OCI-LY3 (cell line): Measurements from ENCODE around the gene ANKFN1.

Experiments used
- H2AFZ ChIP-seq: fragments of 200-600, 300-600 bp; shearing (Covaris generic); 2 replicates; pipeline ENCODE4 v1.6.0; 2014; ENCODE audit warnings: antibody characterized with exemption, low read depth, low read length
- H3K27ac ChIP-seq: fragments of 200-600, 300-600 bp; sonication (generic); 2 replicates; pipeline ENCODE4 v1.5.1; 2014; ENCODE audit warnings: mild to moderate bottlenecking, low read length, moderate library complexity, mixed read lengths
- H3K27me3 ChIP-seq: fragments of 200-600, 300-600 bp; sonication (generic); 2 replicates; pipeline ENCODE4 v1.6.1; 2014; ENCODE audit warnings: low read depth, low read length, mixed read lengths
- H3K36me3 ChIP-seq: fragments of 200-600, 300-600 bp; sonication (generic); replicated peaks from 2 replicates; pipeline ENCODE3; 2014; ENCODE audit warnings: low read depth, low read length, mixed read lengths
- H3K4me1 ChIP-seq: fragments of 300-600, 200-600 bp; sonication (generic); 2 replicates; pipeline ENCODE4 v1.6.1; 2014; ENCODE audit warnings: low read length, mixed read lengths
- H3K4me2 ChIP-seq: fragments of 200-600, 300-600 bp; sonication (generic); 2 replicates; pipeline ENCODE4 v1.6.1; 2014; ENCODE audit warnings: low read length, mixed read lengths
- H3K4me3 ChIP-seq: fragments of 300-600, 200-600 bp; sonication (generic); 2 replicates; pipeline ENCODE4 v1.5.1; 2014; ENCODE audit warnings: antibody characterized with exemption, mild to moderate bottlenecking, low read length, moderate library complexity
- H3K79me2 ChIP-seq: fragments of 300-600, 200-600 bp; shearing (Covaris generic); 2 replicates; pipeline ENCODE4 v1.6.1; 2014; ENCODE audit warnings: mild to moderate bottlenecking, low read length, mixed read lengths
- H3K9ac ChIP-seq: fragments of 300-600, 200-600 bp; shearing (Covaris generic); 2 replicates; pipeline ENCODE4 v1.6.0; 2014; ENCODE audit warnings: mild to moderate bottlenecking, low read length, moderate library complexity
- H3K9me3 ChIP-seq: fragments of 200-600, 300-600 bp; shearing (Covaris generic); 2 replicates; pipeline ENCODE4 v1.6.1; 2014; ENCODE audit warnings: low read length, mixed read lengths; ENCODE audit not compliant: insufficient read depth
- H4K20me1 ChIP-seq: fragments of 200-600, 300-600 bp; sonication (generic); 2 replicates; pipeline ENCODE4 v1.6.1; 2016; ENCODE audit warnings: low read length, mixed read lengths; ENCODE audit not compliant: insufficient read depth
- CTCF ChIP-seq: fragments of 200-600, 300-600 bp; sonication (generic); IDR thresholded peaks from 2 replicates; pipeline ENCODE4 v1.5.1; 2014; ENCODE audit warnings: antibody characterized with exemption, low read length, low read depth
- EZH2phosphoT487 ChIP-seq: fragments of 200-600 bp; shearing (Covaris generic); IDR thresholded peaks from 2 replicates; pipeline ENCODE4 v1.6.1; 2018; ENCODE audit warnings: antibody characterized with exemption, mixed run types, low read depth

Gene ANKFN1

GRCh38 chr17:56289321-56289720 is 136.0 kb downstream of the ANKFN1 start:
- H2AFZ ChIP-seq: no peak overlapping the region
- H4K20me1 ChIP-seq: no peaks in the 10 kb centered on the region
- no peak overlapping the region for H3K9ac ChIP-seq
- no peaks in the 10 kb centered on the region for H3K79me2 ChIP-seq
- TF ChIP-seq CTCF (no peak), EZH2phosphoT487 (no peak)
- no peak overlapping the region for H3K4me2 ChIP-seq
- H3K27me3 ChIP-seq: no peaks in the 10 kb centered on the region; the same call in none of the 2 replicates
- H3K9me3 ChIP-seq: no peaks in the 10 kb centered on the region
- H3K36me3 ChIP-seq: no peaks in the 10 kb centered on the region
- no peak overlapping the region for H3K4me3 ChIP-seq
- H3K4me1 ChIP-seq: no peaks in the 10 kb centered on the region
- no peak overlapping the region for H3K27ac ChIP-seq

DNA sequence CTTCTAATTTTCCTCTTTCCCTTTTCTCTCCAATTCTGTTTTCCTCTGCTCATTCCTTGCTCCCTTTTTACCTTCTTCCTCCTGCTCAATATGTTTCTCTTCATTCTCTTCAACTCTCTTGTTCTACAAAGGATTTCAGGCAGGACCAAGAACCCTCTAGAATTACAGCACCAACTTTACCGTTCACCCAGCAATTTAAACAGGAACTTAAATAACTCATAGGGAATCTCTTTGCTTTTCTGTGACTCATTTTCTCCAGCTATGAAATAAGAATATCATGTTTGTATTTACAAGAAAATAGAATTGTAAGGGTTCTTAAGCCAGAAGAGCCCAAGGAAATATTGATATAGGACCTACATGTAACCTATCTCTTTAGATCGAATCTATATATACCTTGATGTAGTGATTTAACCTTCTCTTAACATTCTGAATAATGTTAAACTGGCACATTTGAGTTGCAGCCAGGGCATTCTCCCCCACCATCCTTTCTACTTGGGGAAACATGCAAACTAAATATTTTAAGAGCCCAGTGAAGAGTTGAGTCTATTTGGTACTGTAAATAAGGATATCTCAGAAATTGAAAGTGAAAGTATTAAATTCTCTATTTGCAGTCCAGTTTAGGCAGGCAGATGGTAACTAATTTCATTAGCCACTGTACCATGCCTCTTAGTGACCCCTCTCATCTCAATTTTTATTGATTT is 137.0 kb downstream of the ANKFN1 start:
- no peak for TF ChIP-seq EZH2phosphoT487
- Histone ChIP-seq H2AFZ (peak overlapping the region; percentile 53; the same call in 1 of the 2 replicates), H3K9ac (no peak overlapping the region), H3K27me3 (peaks cover 5% of the 10 kb centered on the region), H3K4me1 (no peaks in the 10 kb centered on the region), H3K9me3 (no peaks in the 10 kb centered on the region), H3K4me2 (peak overlapping the region; percentile 46), H3K4me3 (no peak overlapping the region), H4K20me1 (no peaks in the 10 kb centered on the region), H3K36me3 (no peaks in the 10 kb centered on the region), H3K27ac (no peak overlapping the region), H3K79me2 (no peaks in the 10 kb centered on the region)

GRCh38 chr17:56290802-56291118 is 137.5 kb downstream of the ANKFN1 start:
- Histone ChIP-seq H3K36me3 (no peaks in the 10 kb centered on the region), H2AFZ (peak overlapping the region; percentile 53; the same call in 1 of the 2 replicates), H3K4me3 (no peak overlapping the region), H3K4me1 (no peaks in the 10 kb centered on the region), H3K4me2 (peak overlapping the region; percentile 46), H3K27me3 (peaks cover 5% of the 10 kb centered on the region), H4K20me1 (no peaks in the 10 kb centered on the region), H3K9ac (no peak overlapping the region), H3K79me2 (no peaks in the 10 kb centered on the region), H3K9me3 (no peaks in the 10 kb centered on the region), H3K27ac (no peak overlapping the region)
- TF ChIP-seq CTCF: no peak
- TF ChIP-seq EZH2phosphoT487: no peak

- Histone ChIP-seq H3K27ac (no peak overlapping the region), H4K20me1 (no peaks in the 10 kb centered on the region), H3K9ac (no peak overlapping the region), H3K79me2 (no peaks in the 10 kb centered on the region), H3K36me3 (no peaks in the 10 kb centered on the region), H3K27me3 (peaks cover 5% of the 10 kb centered on the region), H3K4me1 (no peaks in the 10 kb centered on the region), H3K4me3 (no peak overlapping the region), H3K9me3 (no peaks in the 10 kb centered on the region), H2AFZ (no peak overlapping the region), H3K4me2 (no peak overlapping the region)
- TF ChIP-seq EZH2phosphoT487: no peak
- TF ChIP-seq CTCF: no peak
These were observed 138.0 kb downstream of the ANKFN1 start for GRCh38 chr17:56291226-56291805.
